ENCODE data around the gene USP28.

GRCh38 chr11:113877670-113878055, 2.3 kb upstream of the USP28 start:
- TF ChIP-seq CTCF (conservative IDR thresholded peaks at IDR 0.05; ENCODE audit: low read length) (no peak), EZH2phosphoT487 (IDR thresholded peaks at IDR 0.05; ENCODE audit: borderline replicate concordance) (no peak)

Measured in Loucy (cell line).